Ectodermal cell (in vitro differentiated cells): ENCODE measurements around the gene SH3PXD2A.

Experiments
- H3K27ac ChIP-seq: 2 replicates; pipeline ENCODE4 v1.7.0; 2013; ENCODE audit warnings: mild to moderate bottlenecking, low read depth, low read length; ENCODE audit not compliant: insufficient read depth, poor library complexity, severe bottlenecking
- H3K27me3 ChIP-seq: 2 replicates; pipeline ENCODE4 v1.7.0; 2013; ENCODE audit warnings: mild to moderate bottlenecking, low read length; ENCODE audit not compliant: insufficient read depth, control insufficient read depth, poor library complexity, severe bottlenecking
- H3K36me3 ChIP-seq: one replicate; pipeline ENCODE4 v1.7.0; 2013; ENCODE audit warnings: low read length; ENCODE audit not compliant: control insufficient read depth, insufficient read depth
- H3K4me1 ChIP-seq: one replicate; pipeline ENCODE4 v1.7.0; 2013; ENCODE audit warnings: low read length; ENCODE audit not compliant: control insufficient read depth, insufficient read depth
- H3K4me3 ChIP-seq: 2 replicates; pipeline ENCODE4 v1.7.0; 2013; ENCODE audit warnings: low read depth, low read length, control low read depth; ENCODE audit not compliant: insufficient read depth
- H3K9me3 ChIP-seq: 2 replicates; pipeline ENCODE4 v1.7.0; 2013; ENCODE audit warnings: mild to moderate bottlenecking, low read length, moderate library complexity; ENCODE audit not compliant: control insufficient read depth
- WGBS, 2 experiments: methylation state at CpG; one replicate each; pipeline ENCODE4 v1.1.7; 2013; ENCODE audit warnings: missing lambda C conversion rate in 2 of 2; 5-methylcytosine and 5-hydroxymethylcytosine counted together

SH3PXD2A gene

DNA sequence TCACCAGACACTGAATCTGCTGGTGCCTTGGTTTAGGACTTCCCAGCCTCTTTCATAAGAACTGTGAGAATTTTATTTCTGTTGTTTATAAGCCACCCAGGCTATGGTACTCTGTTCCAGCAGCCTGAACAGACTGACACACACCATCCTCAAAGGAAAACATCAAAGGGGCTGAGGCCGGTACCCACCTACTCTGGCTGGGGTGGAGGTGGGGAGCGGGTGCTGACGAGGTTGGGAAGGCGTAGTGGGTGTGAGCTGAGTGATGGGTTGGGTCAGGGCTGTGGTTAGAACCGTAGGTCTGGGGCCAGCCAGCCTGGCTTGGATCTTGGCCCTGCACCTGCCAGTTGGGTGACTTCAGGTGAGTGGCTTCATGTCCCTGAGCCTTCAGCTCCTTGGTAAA is 136.3 kb downstream of the SH3PXD2A start:
- no peak overlapping the region for H3K27ac ChIP-seq
- no peaks in the 10 kb centered on the region for H3K9me3 ChIP-seq
- no peaks in the 10 kb centered on the region for H3K4me1 ChIP-seq
- H3K36me3 ChIP-seq, result no peaks in the 10 kb centered on the region
- 94 to 96% methylated on average over 4 of the region's 5 CpGs for WGBS, 2 experiments
- H3K27me3 ChIP-seq, result no peaks in the 10 kb centered on the region
- H3K4me3 ChIP-seq, result no peak overlapping the region

DNA sequence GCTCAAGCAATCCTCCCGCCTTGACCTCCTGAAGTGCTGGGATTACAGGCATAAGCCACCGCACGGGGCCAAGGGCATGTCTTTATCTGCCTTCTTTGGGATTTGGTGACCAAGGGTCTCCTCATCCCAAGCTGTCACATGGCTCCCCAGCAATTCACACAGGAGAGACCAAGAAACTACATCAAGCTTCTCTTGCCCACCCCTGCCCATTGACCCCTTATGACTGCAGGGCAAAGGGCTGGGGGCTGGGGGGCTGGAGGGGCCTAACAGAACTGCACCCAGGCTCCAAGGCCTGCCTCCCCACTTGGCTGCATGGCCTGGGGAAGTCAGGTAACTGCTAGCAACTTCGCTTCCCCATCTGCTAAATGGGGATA is 137.1 kb downstream of the SH3PXD2A start:
- no peaks in the 10 kb centered on the region for H3K9me3 ChIP-seq
- H3K27ac ChIP-seq, result no peak overlapping the region
- H3K36me3 ChIP-seq, result no peaks in the 10 kb centered on the region
- no peaks in the 10 kb centered on the region for H3K27me3 ChIP-seq
- H3K4me3 ChIP-seq, result no peak overlapping the region
- no peaks in the 10 kb centered on the region for H3K4me1 ChIP-seq
- 87 to 94% methylated on average over 4 of the region's 4 CpGs for WGBS, 2 experiments

DNA sequence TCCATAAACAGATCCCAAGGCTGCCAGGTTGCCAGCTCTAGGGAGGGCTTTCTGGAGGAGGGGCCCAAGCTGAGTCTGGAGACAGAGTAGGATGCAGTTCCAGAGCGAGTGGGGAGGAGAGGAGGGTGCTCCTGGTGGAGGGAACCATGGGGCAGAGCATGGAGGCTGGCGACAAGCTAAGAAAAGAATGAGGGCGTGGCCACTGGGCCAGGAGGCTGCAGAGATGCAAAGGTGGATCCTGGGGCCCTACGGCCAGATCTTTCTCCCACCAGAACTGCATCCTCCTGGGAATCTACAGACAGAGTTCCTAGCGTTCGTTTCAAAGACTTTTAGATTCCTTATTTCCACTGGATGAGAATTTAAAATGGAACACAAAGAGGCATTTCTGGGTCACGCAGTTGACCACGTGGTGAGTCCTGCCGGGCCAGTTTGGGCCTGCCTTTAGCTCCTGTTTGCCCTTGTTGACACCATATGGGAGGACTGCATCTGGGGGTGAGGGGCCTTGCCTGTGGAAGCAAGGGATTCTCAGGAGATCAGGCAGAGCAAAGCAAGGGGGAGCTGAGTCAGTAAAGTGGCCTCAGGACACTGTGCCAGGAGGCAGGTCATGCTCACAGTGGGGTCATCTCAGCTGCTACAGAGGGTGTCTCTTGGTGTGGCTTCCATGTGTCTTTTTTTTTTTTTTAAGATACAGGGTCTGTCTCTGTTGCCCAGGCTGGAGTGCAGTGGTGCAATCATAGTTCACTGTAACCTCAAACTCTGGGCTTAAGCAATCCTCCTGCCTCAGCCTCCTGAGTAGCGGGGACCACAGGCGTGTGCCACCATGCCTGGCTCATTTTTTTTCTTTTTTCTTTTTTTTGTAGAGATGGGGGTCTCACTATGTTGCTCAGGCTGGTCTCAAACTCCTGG is 137.8 kb downstream of the SH3PXD2A start:
- Histone ChIP-seq H3K27ac (no peak overlapping the region), H3K9me3 (no peaks in the 10 kb centered on the region), H3K4me1 (no peaks in the 10 kb centered on the region), H3K4me3 (no peak overlapping the region), H3K36me3 (no peaks in the 10 kb centered on the region), H3K27me3 (no peaks in the 10 kb centered on the region)
- WGBS, 2 experiments, result 73% methylated on average over 11 of the region's 11 CpGs

DNA sequence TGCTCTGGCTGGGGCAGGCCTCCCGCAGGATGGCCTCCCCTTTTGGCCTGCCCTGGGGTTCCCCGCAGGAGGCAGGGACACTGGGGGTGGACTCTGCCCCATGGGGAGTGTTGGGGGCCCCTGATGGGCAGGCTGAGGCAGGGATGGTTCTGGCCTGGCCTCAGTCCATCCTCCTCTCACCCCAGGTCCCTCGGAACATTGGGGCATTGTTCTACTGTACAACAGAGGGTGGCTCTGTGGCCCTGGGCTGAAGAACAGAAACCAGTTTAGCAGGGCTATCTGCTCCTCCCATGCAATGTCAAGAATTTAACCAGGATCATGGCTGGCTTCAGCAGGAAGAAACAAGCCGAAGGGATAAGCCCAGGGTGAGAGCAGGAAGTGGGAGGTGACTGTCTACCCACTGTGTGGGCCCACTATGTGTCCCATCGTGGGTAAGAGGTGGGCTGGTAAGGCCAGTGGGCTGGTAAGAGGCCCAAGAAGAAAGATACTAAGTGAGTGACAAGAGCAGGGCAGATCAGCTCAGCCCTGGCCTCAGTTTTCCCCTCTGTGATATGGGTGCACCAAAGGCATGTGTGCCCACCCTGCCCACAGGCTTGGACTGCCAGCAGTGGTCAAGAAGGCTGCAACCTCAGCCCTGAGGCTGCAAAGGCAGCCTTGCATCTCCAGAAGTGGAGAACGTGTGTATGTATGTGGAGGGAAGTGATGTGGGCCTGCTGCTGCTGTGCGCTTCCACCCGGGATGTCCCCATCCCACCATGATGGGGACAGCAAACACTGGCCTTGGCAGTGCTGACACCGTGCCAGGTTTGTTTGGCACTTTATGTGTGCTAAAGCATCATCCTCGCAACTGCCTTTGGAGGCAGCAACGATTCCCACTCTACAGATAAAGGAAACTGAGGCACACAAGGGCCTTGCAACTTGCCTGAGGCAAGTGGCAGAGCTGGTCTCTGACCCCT is 138.9 kb downstream of the SH3PXD2A start:
- H3K27ac ChIP-seq, result no peak overlapping the region
- no peaks in the 10 kb centered on the region for H3K27me3 ChIP-seq
- no peaks in the 10 kb centered on the region for H3K4me1 ChIP-seq
- no peaks in the 10 kb centered on the region for H3K9me3 ChIP-seq
- no peaks in the 10 kb centered on the region for H3K36me3 ChIP-seq
- 92% methylated on average over 11 of the region's 11 CpGs for WGBS, 2 experiments
- no peak overlapping the region for H3K4me3 ChIP-seq

DNA sequence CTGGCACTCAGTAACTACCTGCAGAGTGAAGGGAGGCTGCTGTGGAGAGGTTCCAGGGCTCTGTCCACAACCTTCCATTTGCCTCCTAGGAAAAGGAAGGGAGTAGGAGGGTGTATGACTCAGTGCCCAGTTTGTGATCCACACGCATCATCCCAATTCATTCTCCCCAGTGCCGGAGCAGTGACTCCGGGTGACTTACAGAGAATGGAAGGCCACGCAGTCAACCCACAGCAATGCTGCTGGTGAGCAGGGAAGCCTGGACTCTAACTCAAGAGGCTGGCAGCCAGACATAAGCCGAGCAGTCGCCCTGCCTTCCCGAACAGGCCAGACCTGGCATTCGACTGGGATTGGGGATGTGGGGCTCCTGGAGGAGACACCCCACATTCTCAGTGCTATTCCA is 139.9 kb downstream of the SH3PXD2A start:
- 91 to 92% methylated on average over 8 of the region's 8 CpGs for WGBS, 2 experiments
- H3K36me3 ChIP-seq, result no peaks in the 10 kb centered on the region
- H3K9me3 ChIP-seq, result no peaks in the 10 kb centered on the region
- no peaks in the 10 kb centered on the region for H3K27me3 ChIP-seq
- H3K27ac ChIP-seq, result no peak overlapping the region
- H3K4me1 ChIP-seq, result no peaks in the 10 kb centered on the region
- no peak overlapping the region for H3K4me3 ChIP-seq

DNA sequence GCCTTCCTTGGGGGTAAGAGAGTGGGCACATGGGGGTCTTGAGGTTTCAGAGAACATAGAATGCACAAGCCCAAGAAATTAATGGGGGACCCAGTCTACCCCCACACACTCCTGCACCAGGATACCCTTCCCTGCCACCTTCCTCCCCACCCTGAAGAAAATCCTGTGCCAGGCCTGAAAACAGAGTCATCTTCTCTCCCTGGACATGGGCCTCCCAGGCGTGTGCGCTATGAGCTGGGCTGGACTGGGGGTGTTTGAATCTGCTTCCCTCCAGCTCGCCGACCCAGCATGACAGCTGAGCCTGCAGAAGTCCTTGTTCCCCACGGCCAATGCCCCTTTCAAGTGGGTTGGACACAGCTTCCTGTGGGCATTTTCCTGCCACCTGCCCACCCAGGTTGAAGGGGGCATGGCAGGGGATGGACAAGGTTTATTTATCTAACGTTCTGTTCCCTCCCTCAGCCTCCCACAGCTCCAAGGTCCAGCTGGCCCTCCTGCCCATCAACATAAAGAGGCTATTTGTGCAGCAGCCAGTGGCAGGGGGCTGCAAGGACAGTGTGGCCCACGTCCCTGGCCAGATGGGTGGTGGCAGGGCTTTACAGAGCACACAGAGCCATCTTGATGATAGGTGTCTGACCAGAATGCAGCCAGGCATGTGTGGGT is 141.0 kb downstream of the SH3PXD2A start:
- WGBS, 2 experiments, result 90 to 92% methylated on average over 7 of the region's 7 CpGs

DNA sequence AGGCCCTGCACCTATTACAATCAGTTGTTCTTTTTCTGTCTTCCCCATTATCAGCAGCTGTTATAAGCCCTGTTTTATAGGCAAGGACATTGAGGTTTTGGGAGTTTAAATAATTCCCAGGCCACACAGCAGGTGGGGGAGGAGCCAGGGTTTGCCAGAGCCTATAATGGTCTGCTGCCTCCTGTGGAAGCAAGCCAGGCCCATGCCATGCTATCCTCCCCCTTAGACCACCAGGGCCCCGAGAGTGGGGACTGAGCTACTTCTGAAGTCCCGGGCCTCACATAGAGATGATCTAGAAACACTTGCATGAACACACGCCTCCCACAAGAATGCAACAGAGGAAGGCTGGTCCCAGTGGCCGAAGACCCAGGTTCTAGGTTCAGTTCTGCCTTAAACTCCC is 141.7 kb downstream of the SH3PXD2A start:
- no peaks in the 10 kb centered on the region for H3K27me3 ChIP-seq
- 91 to 93% methylated on average over 4 of the region's 4 CpGs for WGBS, 2 experiments
- no peaks in the 10 kb centered on the region for H3K36me3 ChIP-seq
- H3K9me3 ChIP-seq, result no peaks in the 10 kb centered on the region
- H3K4me3 ChIP-seq, result no peak overlapping the region
- no peaks in the 10 kb centered on the region for H3K4me1 ChIP-seq
- no peak overlapping the region for H3K27ac ChIP-seq

More for the DNA sequence above, 141.0 kb downstream of the SH3PXD2A start:
- no peak overlapping the region for H3K4me3 ChIP-seq
- H3K27ac ChIP-seq, result no peak overlapping the region
- no peaks in the 10 kb centered on the region for H3K27me3 ChIP-seq
- H3K4me1 ChIP-seq, result no peaks in the 10 kb centered on the region
- no peaks in the 10 kb centered on the region for H3K9me3 ChIP-seq
- no peaks in the 10 kb centered on the region for H3K36me3 ChIP-seq

DNA sequence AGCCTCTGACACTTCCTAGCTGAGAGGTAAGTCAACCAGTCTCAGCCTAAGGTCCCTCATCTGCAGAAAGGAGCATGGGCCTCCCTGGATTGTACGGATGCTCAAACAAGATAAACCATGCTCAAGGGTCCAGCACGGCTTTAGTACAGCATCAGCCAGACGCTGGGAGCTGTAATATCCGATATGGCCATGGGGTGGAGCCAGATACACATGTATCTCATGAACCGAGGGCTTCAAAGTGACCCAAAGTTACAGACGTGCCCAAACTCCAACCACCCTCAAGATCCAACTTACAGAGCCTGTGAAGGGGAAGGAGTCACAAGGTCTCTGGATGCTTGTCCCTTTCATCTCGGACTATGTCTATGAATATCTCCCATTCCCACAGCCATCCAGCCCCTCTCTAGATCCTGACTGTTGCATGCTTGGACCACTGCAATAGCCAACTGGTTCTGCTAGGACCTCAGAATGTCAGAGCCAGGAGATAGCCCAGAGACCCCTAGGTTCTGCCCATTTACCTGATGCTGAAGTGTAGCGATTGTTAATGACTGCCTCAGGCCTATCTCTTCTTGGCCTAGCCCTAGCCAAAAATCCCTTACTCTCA is 142.4 kb downstream of the SH3PXD2A start:
- no peaks in the 10 kb centered on the region for H3K36me3 ChIP-seq
- WGBS, 2 experiments, result 26 to 30% methylated on average over 8 of the region's 8 CpGs
- H3K4me1 ChIP-seq, result no peaks in the 10 kb centered on the region
- no peaks in the 10 kb centered on the region for H3K27me3 ChIP-seq
- H3K27ac ChIP-seq, result no peak overlapping the region
- no peak overlapping the region for H3K4me3 ChIP-seq
- H3K9me3 ChIP-seq, result no peaks in the 10 kb centered on the region

DNA sequence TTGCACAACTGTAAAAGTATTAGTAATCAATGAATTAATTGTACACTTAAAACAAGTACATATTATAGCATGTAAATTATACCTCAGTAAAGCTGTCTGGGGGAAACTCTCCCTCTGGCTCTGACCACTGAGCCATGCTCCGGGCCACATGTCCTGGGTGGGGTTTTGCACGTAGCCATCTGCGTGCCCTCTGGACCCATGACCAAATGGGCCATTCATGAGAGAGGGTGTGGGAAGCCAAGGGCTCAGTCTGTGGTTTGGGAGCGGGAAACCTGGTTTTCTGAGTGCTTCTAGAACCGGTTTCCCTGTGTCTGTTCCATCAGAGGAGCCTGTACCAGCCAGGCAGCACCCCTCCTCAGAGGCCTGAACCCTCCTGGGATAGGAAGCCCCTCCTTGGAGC is 143.2 kb downstream of the SH3PXD2A start:
- Histone ChIP-seq H3K4me1 (no peaks in the 10 kb centered on the region), H3K9me3 (no peaks in the 10 kb centered on the region), H3K27ac (no peak overlapping the region), H3K36me3 (no peaks in the 10 kb centered on the region), H3K27me3 (no peaks in the 10 kb centered on the region), H3K4me3 (no peak overlapping the region)
- 88% methylated on average over 5 of the region's 5 CpGs for WGBS, 2 experiments
